ENCODE data around the gene AOAH.

DNA sequence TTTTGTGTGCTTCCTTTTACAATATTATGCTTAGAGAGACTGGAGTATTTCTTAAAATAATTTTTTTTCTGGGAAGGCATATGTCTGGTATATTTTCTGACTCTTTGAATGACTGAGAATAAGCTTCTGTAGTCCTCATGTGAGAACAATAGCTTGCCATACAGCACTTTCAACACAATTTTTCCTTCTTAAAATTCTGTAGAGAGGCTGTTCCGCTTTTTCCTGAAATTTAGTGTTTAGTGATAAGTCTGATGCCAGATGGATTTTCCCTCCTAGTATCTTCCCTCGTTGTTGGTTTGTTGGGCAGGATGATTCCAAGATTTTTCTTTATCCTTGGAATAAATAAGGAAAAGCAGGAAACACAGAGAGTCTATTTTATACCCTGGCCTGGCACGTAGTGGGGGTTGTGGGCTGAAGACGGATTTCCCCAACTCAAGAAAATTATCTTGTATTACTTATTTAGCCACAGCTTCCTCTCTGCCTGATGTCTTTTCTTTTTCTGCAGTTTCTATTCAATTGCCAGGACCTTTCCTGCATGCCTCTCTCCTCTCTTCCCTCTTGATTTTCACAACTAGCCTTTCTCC is 111.2 kb downstream of the AOAH start:
- TF ChIP-seq, protein P1, sequence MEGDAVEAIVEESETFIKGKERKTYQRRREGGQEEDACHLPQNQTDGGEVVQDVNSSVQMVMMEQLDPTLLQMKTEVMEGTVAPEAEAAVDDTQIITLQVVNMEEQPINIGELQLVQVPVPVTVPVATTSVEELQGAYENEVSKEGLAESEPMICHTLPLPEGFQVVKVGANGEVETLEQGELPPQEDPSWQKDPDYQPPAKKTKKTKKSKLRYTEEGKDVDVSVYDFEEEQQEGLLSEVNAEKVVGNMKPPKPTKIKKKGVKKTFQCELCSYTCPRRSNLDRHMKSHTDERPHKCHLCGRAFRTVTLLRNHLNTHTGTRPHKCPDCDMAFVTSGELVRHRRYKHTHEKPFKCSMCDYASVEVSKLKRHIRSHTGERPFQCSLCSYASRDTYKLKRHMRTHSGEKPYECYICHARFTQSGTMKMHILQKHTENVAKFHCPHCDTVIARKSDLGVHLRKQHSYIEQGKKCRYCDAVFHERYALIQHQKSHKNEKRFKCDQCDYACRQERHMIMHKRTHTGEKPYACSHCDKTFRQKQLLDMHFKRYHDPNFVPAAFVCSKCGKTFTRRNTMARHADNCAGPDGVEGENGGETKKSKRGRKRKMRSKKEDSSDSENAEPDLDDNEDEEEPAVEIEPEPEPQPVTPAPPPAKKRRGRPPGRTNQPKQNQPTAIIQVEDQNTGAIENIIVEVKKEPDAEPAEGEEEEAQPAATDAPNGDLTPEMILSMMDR (IDR thresholded peaks at IDR 0.05), result no peak
- TF ChIP-seq POLR2AphosphoS5 (IDR thresholded peaks at IDR 0.05) (no peak), POLR2A (IDR thresholded peaks at IDR 0.05) (no peak), EP300 (IDR thresholded peaks at IDR 0.05) (no peak)

Data from sigmoid colon (tissue), 4 donors.